ENCODE data around the gene CLMN. TPM values are rescaled to one million over a fixed set of nuclear protein-coding genes. Genes with fewer than 3 reads are reported as not detected.

CLMN gene
- total and polyA plus RNA-seq, 2 of the 8 experiments (the other 6 are each of a cell fraction or from before 2014, with no cell fraction given) = 1.6 to 8.2 TPM

DNA sequence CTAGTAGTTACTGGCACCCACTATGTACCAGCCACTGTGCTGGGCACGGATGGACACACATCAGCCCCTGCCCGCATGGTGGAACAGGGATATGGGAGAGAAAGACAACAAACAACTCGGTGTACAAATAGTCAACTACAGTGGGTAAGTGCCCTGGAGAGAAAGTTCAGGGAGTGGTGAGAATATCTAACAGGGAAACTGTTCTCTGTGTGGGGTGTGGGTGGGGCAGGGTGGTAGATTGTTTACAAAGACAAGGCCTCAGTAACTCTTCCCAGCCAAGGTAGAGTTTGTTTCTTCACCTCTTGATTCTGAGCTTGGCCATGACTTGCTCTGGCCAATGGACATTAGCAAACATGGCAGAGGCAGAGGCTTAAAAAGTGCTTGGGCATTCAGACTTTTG lies 12.9 kb upstream of the CLMN start (continued):
- TF ChIP-seq SRF (IDR thresholded peaks at IDR 0.05; ENCODE audit: low read depth, low read length) = no peak
- no peak for TF ChIP-seq RNF2 (IDR thresholded peaks at IDR 0.05; ENCODE audit: borderline replicate concordance, low read depth, low read length, missing control alignments, poor library complexity, severe bottlenecking)
- TF ChIP-seq RFX5 (IDR thresholded peaks at IDR 0.05; ENCODE audit: borderline replicate concordance, low read depth, low read length) = no peak
- no peak for TF ChIP-seq YY1 (IDR thresholded peaks at IDR 0.05; ENCODE audit: low read depth, low read length)
- no peak for TF ChIP-seq KDM4A (IDR thresholded peaks at IDR 0.05; ENCODE audit: low read depth, low read length, severe bottlenecking)

Measured in H1 (cell line).